ENCODE results near the gene SLC38A9.

DNA sequence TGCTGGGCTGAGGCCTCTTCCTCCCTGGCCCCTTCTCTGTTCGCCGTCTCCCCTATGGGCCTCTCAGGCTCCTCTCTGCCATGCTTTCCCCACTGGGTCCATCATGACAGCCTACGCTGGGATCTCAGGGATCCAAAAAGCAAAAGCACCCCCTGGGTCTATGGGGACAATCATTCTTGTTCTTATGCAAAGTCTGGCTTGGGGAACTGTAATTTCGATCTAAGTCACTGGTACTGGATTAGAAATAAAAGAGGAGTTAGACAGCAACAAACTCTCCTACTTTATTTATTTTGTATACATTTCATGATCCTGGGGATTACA, 86.6 kb downstream of the SLC38A9 start:
- TF ChIP-seq, protein P1, sequence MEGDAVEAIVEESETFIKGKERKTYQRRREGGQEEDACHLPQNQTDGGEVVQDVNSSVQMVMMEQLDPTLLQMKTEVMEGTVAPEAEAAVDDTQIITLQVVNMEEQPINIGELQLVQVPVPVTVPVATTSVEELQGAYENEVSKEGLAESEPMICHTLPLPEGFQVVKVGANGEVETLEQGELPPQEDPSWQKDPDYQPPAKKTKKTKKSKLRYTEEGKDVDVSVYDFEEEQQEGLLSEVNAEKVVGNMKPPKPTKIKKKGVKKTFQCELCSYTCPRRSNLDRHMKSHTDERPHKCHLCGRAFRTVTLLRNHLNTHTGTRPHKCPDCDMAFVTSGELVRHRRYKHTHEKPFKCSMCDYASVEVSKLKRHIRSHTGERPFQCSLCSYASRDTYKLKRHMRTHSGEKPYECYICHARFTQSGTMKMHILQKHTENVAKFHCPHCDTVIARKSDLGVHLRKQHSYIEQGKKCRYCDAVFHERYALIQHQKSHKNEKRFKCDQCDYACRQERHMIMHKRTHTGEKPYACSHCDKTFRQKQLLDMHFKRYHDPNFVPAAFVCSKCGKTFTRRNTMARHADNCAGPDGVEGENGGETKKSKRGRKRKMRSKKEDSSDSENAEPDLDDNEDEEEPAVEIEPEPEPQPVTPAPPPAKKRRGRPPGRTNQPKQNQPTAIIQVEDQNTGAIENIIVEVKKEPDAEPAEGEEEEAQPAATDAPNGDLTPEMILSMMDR (IDR thresholded peaks at IDR 0.05) = no peak
- no peak for TF ChIP-seq POLR2A (IDR thresholded peaks at IDR 0.05)

Measured in transverse colon (tissue), 3 donors.